HepG2 (cell line): ENCODE data around the gene RAB6B. TPM values are rescaled to one million over a fixed set of nuclear protein-coding genes. Genes with fewer than 3 reads are reported as not detected.

Source experiments
- ATAC-seq: fragments of 200-7000 bp; cut with Tn5 transposase; 3 replicates; pipeline ENCODE4 v1.9.1; 2020; ENCODE audit warnings: mild to moderate bottlenecking, moderate library complexity
- BruUV-seq: library from RNA; stranded (reverse); fragments of 400-500 nt; replicated peaks from 2 replicates; lab custom pipeline; 2021; lab: Mats Ljungman, UMichigan
- CTCF ChIA-PET: fragments of 300-600 bp; formaldehyde crosslinking; extraction: SDS; loops from one replicate; lab custom pipeline; 2021; ENCODE audit warnings: low total read pairs, inconsistent platforms, low intra/inter-chr PET ratio; lab: Yijun Ruan, JAX
- POLR2A ChIA-PET: fragments of 350-600 bp; sonication (Branson Sonifier 250); formaldehyde crosslinking; loops from one replicate; lab custom pipeline; 2020; ENCODE audit warnings: antibody characterized with exemption, inconsistent platforms; lab: Yijun Ruan, JAX
- DNase-seq: peaks from one replicate; pipeline ENCODE4 v3.0.0-alpha.2; 2015; ENCODE audit warnings: low spot score
- FAIRE-seq: peaks from 3 replicates; lab custom pipeline; 2011; peaks lifted over from hg19 to GRCh38; lab: Jason Lieb, UNC
- H2AFZ ChIP-seq: one replicate; pipeline ENCODE4 v1.6.1; 2011; ENCODE audit warnings: low read length, inconsistent platforms
- H3K27ac ChIP-seq: fragments of 300-600 bp; 3 replicates; pipeline ENCODE4 v1.8.0; 2011; ENCODE audit warnings: mixed run types, mild to moderate bottlenecking, mixed read lengths, low read length, inconsistent platforms; ENCODE audit not compliant: insufficient read depth; ENCODE audit errors: extremely low read length
- H3K27me3 ChIP-seq, 2 experiments: fragments of 200-600 bp in 1 of 2; 2 replicates in 1 of 2; 3 replicates in 1 of 2; pipeline versions ENCODE4 v1.6.0 to v1.8.0; 2011; ENCODE audit warnings: low read length in 2 of 2, mild to moderate bottlenecking in 2 of 2, moderate library complexity in 2 of 2, inconsistent platforms in 1 of 2; ENCODE audit not compliant: insufficient read depth in 2 of 2, control insufficient read depth in 1 of 2
- H3K36me3 ChIP-seq, 2 experiments: fragments of 200-600 bp in 1 of 2; replicated peaks in 1 of 2; 2 replicates in 1 of 2; 3 replicates in 1 of 2; pipeline versions ENCODE4 v1.5.1 to v1.8.0; 2011; ENCODE audit warnings: low read length in 2 of 2, inconsistent platforms in 1 of 2; ENCODE audit not compliant: insufficient read depth in 2 of 2, control insufficient read depth in 1 of 2
- H3K4me1 ChIP-seq: 2 replicates; pipeline ENCODE4 v1.5.1; 2012; ENCODE audit warnings: low read length, inconsistent platforms; ENCODE audit not compliant: insufficient read depth
- H3K4me2 ChIP-seq: 2 replicates; pipeline ENCODE4 v1.6.0; 2011; ENCODE audit warnings: low read depth, low read length, inconsistent platforms
- H3K4me3 ChIP-seq, 3 experiments: fragments of 200-600 bp in 1 of 3; sonication (generic), shearing (Covaris generic) in 1 of 3; replicated peaks in 1 of 3; 2 replicates each; pipeline ENCODE4 v1.5.1; 2011 to 2016; ENCODE audit warnings: low read length in 3 of 3, inconsistent platforms in 2 of 3, low read depth in 2 of 3, mild to moderate bottlenecking in 2 of 3, control low read depth in 1 of 3, mixed read lengths in 1 of 3; ENCODE audit not compliant: insufficient read depth in 1 of 3
- H3K79me2 ChIP-seq: one replicate; pipeline ENCODE4 v1.6.1; 2011; ENCODE audit warnings: low read length, inconsistent platforms; ENCODE audit not compliant: insufficient read depth
- H3K9ac ChIP-seq: 2 replicates; pipeline ENCODE4 v1.6.0; 2011; ENCODE audit warnings: mild to moderate bottlenecking, low read depth, low read length, inconsistent platforms; ENCODE audit not compliant: insufficient read depth
- H3K9me3 ChIP-seq: 2 replicates; pipeline ENCODE4 v1.5.1; 2012; ENCODE audit warnings: mild to moderate bottlenecking, low read length
- H4K20me1 ChIP-seq: 2 replicates; pipeline ENCODE4 v1.6.0; 2011; ENCODE audit warnings: inconsistent platforms, mild to moderate bottlenecking, low read length, moderate library complexity; ENCODE audit not compliant: insufficient read depth
- ARID3A ChIP-seq: IDR thresholded peaks from 2 replicates; pipeline ENCODE4 v1.6.1; 2012; ENCODE audit warnings: low read depth, low read length, improper control_type of control experiment
- EHMT2 ChIP-seq: fragments of 200-600 bp; sonication (generic); IDR thresholded peaks from 2 replicates; pipeline ENCODE4 v1.7.0; 2017; ENCODE audit warnings: antibody characterized with exemption, low read depth, low read length, borderline replicate concordance
- HMG20B ChIP-seq: conservative IDR thresholded peaks from 2 replicates; pipeline ENCODE4 v1.6.1; 2016; ENCODE audit warnings: missing genetic modification reagents, missing compliant biosample characterization
- KAT7 ChIP-seq: IDR thresholded peaks from 2 replicates; pipeline ENCODE4 v1.6.1; 2018; ENCODE audit warnings: borderline replicate concordance, missing compliant biosample characterization
- MATR3 ChIP-seq: sonication (generic); formaldehyde crosslinking; IDR thresholded peaks from 2 replicates; pipeline ENCODE4 v1.4.0; 2020; ENCODE audit warnings: missing genetic modification reagents
- MBD4 ChIP-seq: IDR thresholded peaks from 2 replicates; pipeline ENCODE4 v1.6.1; 2012; ENCODE audit warnings: low read length, inconsistent platforms, borderline replicate concordance
- MIXL1 ChIP-seq: IDR thresholded peaks from 2 replicates; pipeline ENCODE4 v1.6.1; 2016
- RBAK ChIP-seq: sonication (generic); formaldehyde crosslinking; IDR thresholded peaks from 2 replicates; pipeline ENCODE4 v1.5.1; 2020; ENCODE audit warnings: mild to moderate bottlenecking, missing genetic modification reagents
- SOX13 ChIP-seq, 3 experiments: fragments of 450-650 bp in 1 of 3; sonication (generic) in 1 of 3; formaldehyde crosslinking in 1 of 3; IDR thresholded peaks in 2 of 3; conservative IDR thresholded peaks in 1 of 3; 2 replicates each; pipeline versions ENCODE4 v1.5.0 to v1.6.1; 2016 to 2020; ENCODE audit warnings: antibody characterized with exemption in 1 of 3, mild to moderate bottlenecking in 1 of 3, missing compliant biosample characterization in 1 of 3, missing genetic modification reagents in 1 of 3, moderate library complexity in 1 of 3
- SOX6 ChIP-seq, 2 experiments: fragments of 450-650 bp in 1 of 2; sonication (generic) in 1 of 2; formaldehyde crosslinking in 1 of 2; IDR thresholded peaks; 2 replicates each; pipeline versions ENCODE4 v1.4.0 to v1.6.1; 2017 to 2020; ENCODE audit warnings: antibody characterized with exemption in 1 of 2, mild to moderate bottlenecking in 1 of 2, missing genetic modification reagents in 1 of 2
- STAT5B ChIP-seq: sonication (generic); formaldehyde crosslinking; IDR thresholded peaks from 2 replicates; pipeline ENCODE4 v1.4.0; 2020; ENCODE audit warnings: missing genetic modification reagents
- TFAP4 ChIP-seq: sonication (generic); IDR thresholded peaks from 2 replicates; pipeline ENCODE4 v1.6.1; 2016; ENCODE audit warnings: low read depth, borderline replicate concordance
- THYN1 ChIP-seq: sonication (generic); formaldehyde crosslinking; IDR thresholded peaks from 2 replicates; pipeline ENCODE4 v1.8.1; 2023; ENCODE audit warnings: low read depth, mild to moderate bottlenecking, moderate library complexity, missing genetic modification reagents, borderline replicate concordance
- TSC22D2 ChIP-seq: sonication (generic); formaldehyde crosslinking; IDR thresholded peaks from 2 replicates; pipeline ENCODE4 v1.5.1; 2020; ENCODE audit warnings: missing genetic modification reagents, mild to moderate bottlenecking, borderline replicate concordance
- ZBTB46 ChIP-seq: sonication (generic); formaldehyde crosslinking; IDR thresholded peaks from 2 replicates; pipeline ENCODE4 v1.4.0; 2020; ENCODE audit warnings: mild to moderate bottlenecking, missing genetic modification reagents, borderline replicate concordance
- ZFP36 ChIP-seq: fragments of 150-350 bp; IDR thresholded peaks from 2 replicates; pipeline ENCODE4 v1.6.1; 2018; ENCODE audit warnings: borderline replicate concordance, low read length, low read depth; ENCODE audit not compliant: partially characterized antibody
- ZNF317 ChIP-seq: sonication (generic); formaldehyde crosslinking; IDR thresholded peaks from 2 replicates; pipeline ENCODE4 v1.5.0; 2020; ENCODE audit warnings: mild to moderate bottlenecking, missing genetic modification reagents
- ZNF329 ChIP-seq: sonication (generic); formaldehyde crosslinking; IDR thresholded peaks from 2 replicates; pipeline ENCODE4 v1.9.0; 2021; ENCODE audit warnings: low read depth, mild to moderate bottlenecking, missing genetic modification reagents
- ZNF709 ChIP-seq: sonication (generic); formaldehyde crosslinking; IDR thresholded peaks from 2 replicates; pipeline ENCODE4 v1.5.0; 2020; ENCODE audit warnings: mild to moderate bottlenecking, missing genetic modification reagents
- ZSCAN20 ChIP-seq: sonication (generic); formaldehyde crosslinking; IDR thresholded peaks from 2 replicates; pipeline ENCODE4 v1.4.0; 2020; ENCODE audit warnings: missing genetic modification reagents, mild to moderate bottlenecking, borderline replicate concordance
- WGBS: methylation state at CpG from one replicate; pipeline ENCODE4 v1.1.6; 2017; ENCODE audit warnings: low lambda C conversion rate; 5-methylcytosine and 5-hydroxymethylcytosine counted together
- in situ Hi-C: cut with HindIII; loops from 2 replicates; pipeline ENCODE4 v1.10.0; 2017; ENCODE audit warnings: low pct_unique_long_range_greater_than_20kb; ENCODE audit not compliant: extremely low pct_ligation_motif_present
- intact Hi-C: fragments of 100-400 bp; cut with micrococcal nuclease; formaldehyde crosslinking; loops from one replicate; pipeline ENCODE4 v1.10.0; 2022; ENCODE audit not compliant: unreplicated experiment
- polyA plus RNA-seq, 8 experiments: library from polyadenylated mRNA; depleted of rRNA in 3 of 8; stranded (reverse) in 7 of 8; unstranded in 1 of 8; fragments of >200 nt; fragmentation: Illumina TruSeq in 4 of 8; extraction: Trizol in 4 of 8; gene quantifications; 2 replicates each; pipeline versions ENCODE4 v1.2.1 to v1.2.3, GENCODE V29; 2011 to 2016; ENCODE audit warnings: low read depth in 4 of 8, missing spikeins in 1 of 8, mixed read lengths in 1 of 8; ENCODE audit not compliant: insufficient read depth in 1 of 8
- total RNA-seq, 5 experiments: library from RNA; depleted of rRNA; stranded (reverse); fragments of >200 nt; fragmentation: Illumina TruSeq; extraction: Trizol; gene quantifications; 2 replicates each; pipeline ENCODE4 v1.2.3, GENCODE V29; 2016; ENCODE audit warnings: low read depth in 1 of 5

The RAB6B gene
- total and polyA plus RNA-seq, 2 of the 13 experiments (the other 11 are each of a cell fraction or from before 2014, with no cell fraction given): 0.16 TPM; not detected in 1

GRCh38 chr3:133901847-133902246 lies 6.2 kb upstream of the RAB6B start (continued):
- TF ChIP-seq ARID3A: no peak
- no peak for TF ChIP-seq THYN1 (CRISPR knock-in tag)
- TF ChIP-seq ZNF317: no peak
- TF ChIP-seq TFAP4: no peak
- TF ChIP-seq EHMT2: no peak
- no peak for TF ChIP-seq MBD4
- TF ChIP-seq, all 625 proteins: peak for 0

- no peak for ATAC-seq
- in situ Hi-C loops: no loop called here
These were observed 5.4 kb upstream of the RAB6B start for GRCh38 chr3:133901083-133901482.

More at GRCh38 chr3:133901083-133901482, 5.4 kb upstream of the RAB6B start:
- no peaks in the 10 kb centered on the region for H3K4me1 ChIP-seq
- WGBS: 14% methylated on average over 1 of the region's 1 CpG
- H3K27ac ChIP-seq: no peak overlapping the region
- H3K9me3 ChIP-seq: no peaks in the 10 kb centered on the region
- H4K20me1 ChIP-seq: no peaks in the 10 kb centered on the region
- ChIA-PET POLR2A (no interaction called here), CTCF (no interaction called here)
- no peak overlapping the region for H2AFZ ChIP-seq
- no peak for FAIRE-seq
- H3K79me2 ChIP-seq: no peaks in the 10 kb centered on the region
- no peaks in the 10 kb centered on the region for H3K36me3 ChIP-seq
- H3K4me3 ChIP-seq: no peak overlapping the region
- intact Hi-C loops: no loop called here
- TF ChIP-seq ZSCAN20 (CRISPR knock-in tag): no peak
- TF ChIP-seq SOX13 (IDR thresholded peaks at IDR 0.05): no peak
- TF ChIP-seq SOX13 (CRISPR knock-in tag; conservative IDR thresholded peaks at IDR 0.05 in 1 of 2, IDR thresholded peaks at IDR 0.05 in 1 of 2): no peak
- TF ChIP-seq ZFP36: no peak
- TF ChIP-seq ZBTB46 (CRISPR knock-in tag): no peak
- TF ChIP-seq STAT5B (CRISPR knock-in tag): no peak
- TF ChIP-seq RBAK (CRISPR knock-in tag): no peak
- no peak for TF ChIP-seq ZNF709 (CRISPR knock-in tag)
- TF ChIP-seq SOX6 (IDR thresholded peaks at IDR 0.05): no peak
- no peak for TF ChIP-seq SOX6 (CRISPR knock-in tag; IDR thresholded peaks at IDR 0.05)
- no peak for TF ChIP-seq ZNF329 (CRISPR knock-in tag)
- TF ChIP-seq TSC22D2 (CRISPR knock-in tag): no peak
- no peak for TF ChIP-seq HMG20B (CRISPR knock-in tag)
- no peak for TF ChIP-seq KAT7 (CRISPR knock-in tag)
- TF ChIP-seq MATR3 (CRISPR knock-in tag): no peak
- no peak for TF ChIP-seq MIXL1 (CRISPR knock-in tag)
- DNase-seq: no peak
- peaks cover 6 to 15% of the 10 kb centered on the region in 2 experiments; a peak in 3 of 5 replicates for H3K27me3 ChIP-seq
- no TSS peak for BruUV-seq
- no peak overlapping the region for H3K9ac ChIP-seq
- H3K4me2 ChIP-seq: no peak overlapping the region
